Endothelial cell (in vitro differentiated cells): ENCODE measurements around the gene CDK5RAP3. TPM values are rescaled to one million over a fixed set of nuclear protein-coding genes. Genes with fewer than 3 reads are reported as not detected.

Source experiments
- DNase-seq: peaks from one replicate; pipeline ENCODE4 v3.0.0; 2021; ENCODE audit warnings: low spot score
- H3K27ac Mint-ChIP-seq: one replicate; pipeline ENCODE4 v1.8.0; 2021; ENCODE audit warnings: mixed read lengths, inconsistent platforms; ENCODE audit not compliant: unreplicated experiment
- H3K27me3 Mint-ChIP-seq: one replicate; pipeline ENCODE4 v1.8.0; 2021; ENCODE audit warnings: mild to moderate bottlenecking, moderate library complexity, mixed read lengths, inconsistent platforms; ENCODE audit not compliant: unreplicated experiment
- H3K36me3 Mint-ChIP-seq: one replicate; pipeline ENCODE4 v1.8.0; 2021; ENCODE audit warnings: mild to moderate bottlenecking, low read depth, mixed read lengths, inconsistent platforms; ENCODE audit not compliant: unreplicated experiment
- H3K4me1 Mint-ChIP-seq: one replicate; pipeline ENCODE4 v1.8.0; 2021; ENCODE audit warnings: mild to moderate bottlenecking, mixed read lengths, inconsistent platforms; ENCODE audit not compliant: unreplicated experiment
- H3K4me3 Mint-ChIP-seq: one replicate; pipeline ENCODE4 v1.8.0; 2021; ENCODE audit warnings: mild to moderate bottlenecking, mixed read lengths, inconsistent platforms; ENCODE audit not compliant: unreplicated experiment
- H3K9me3 Mint-ChIP-seq: one replicate; pipeline ENCODE4 v1.8.0; 2021; ENCODE audit warnings: mixed read lengths, inconsistent platforms; ENCODE audit not compliant: unreplicated experiment
- CTCF ChIP-seq: fragments of 200-600 bp; sonication (generic); IDR thresholded peaks from one replicate; pipeline ENCODE4 v1.5.0; 2021; ENCODE audit warnings: antibody characterized with exemption; ENCODE audit not compliant: unreplicated experiment
- long read RNA-seq: library from polyadenylated mRNA; unstranded; transcript quantifications from one replicate; pipeline ENCODE4 v2.0.0, GENCODE V29; 2020; ENCODE audit not compliant: unreplicated experiment
- total RNA-seq: library from RNA; stranded (reverse); fragmentation: NEBNext Ultra II Directional; extraction: Animal tissue kit (Norgen Biotek cat#: 25700); gene quantifications from one replicate; pipeline ENCODE4 v1.2.1, GENCODE V29; 2021; ENCODE audit not compliant: unreplicated experiment

Gene CDK5RAP3, protein sequence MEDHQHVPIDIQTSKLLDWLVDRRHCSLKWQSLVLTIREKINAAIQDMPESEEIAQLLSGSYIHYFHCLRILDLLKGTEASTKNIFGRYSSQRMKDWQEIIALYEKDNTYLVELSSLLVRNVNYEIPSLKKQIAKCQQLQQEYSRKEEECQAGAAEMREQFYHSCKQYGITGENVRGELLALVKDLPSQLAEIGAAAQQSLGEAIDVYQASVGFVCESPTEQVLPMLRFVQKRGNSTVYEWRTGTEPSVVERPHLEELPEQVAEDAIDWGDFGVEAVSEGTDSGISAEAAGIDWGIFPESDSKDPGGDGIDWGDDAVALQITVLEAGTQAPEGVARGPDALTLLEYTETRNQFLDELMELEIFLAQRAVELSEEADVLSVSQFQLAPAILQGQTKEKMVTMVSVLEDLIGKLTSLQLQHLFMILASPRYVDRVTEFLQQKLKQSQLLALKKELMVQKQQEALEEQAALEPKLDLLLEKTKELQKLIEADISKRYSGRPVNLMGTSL
- total RNA-seq, result 156 TPM
- long read RNA-seq, transcript CDK5RAP3-201 (14 exons, 1,866 nt), result major isoform, 38 of 53 reads
- long read RNA-seq, transcript CDK5RAP3-231 (12 exons, 2,759 nt), result minor isoform, 6 of 53 reads
- long read RNA-seq, partial matches to known transcripts, result 2 of 53 reads
- long read RNA-seq, other reads (novel, unspliced or antisense), result 6 of 53 reads

DNA sequence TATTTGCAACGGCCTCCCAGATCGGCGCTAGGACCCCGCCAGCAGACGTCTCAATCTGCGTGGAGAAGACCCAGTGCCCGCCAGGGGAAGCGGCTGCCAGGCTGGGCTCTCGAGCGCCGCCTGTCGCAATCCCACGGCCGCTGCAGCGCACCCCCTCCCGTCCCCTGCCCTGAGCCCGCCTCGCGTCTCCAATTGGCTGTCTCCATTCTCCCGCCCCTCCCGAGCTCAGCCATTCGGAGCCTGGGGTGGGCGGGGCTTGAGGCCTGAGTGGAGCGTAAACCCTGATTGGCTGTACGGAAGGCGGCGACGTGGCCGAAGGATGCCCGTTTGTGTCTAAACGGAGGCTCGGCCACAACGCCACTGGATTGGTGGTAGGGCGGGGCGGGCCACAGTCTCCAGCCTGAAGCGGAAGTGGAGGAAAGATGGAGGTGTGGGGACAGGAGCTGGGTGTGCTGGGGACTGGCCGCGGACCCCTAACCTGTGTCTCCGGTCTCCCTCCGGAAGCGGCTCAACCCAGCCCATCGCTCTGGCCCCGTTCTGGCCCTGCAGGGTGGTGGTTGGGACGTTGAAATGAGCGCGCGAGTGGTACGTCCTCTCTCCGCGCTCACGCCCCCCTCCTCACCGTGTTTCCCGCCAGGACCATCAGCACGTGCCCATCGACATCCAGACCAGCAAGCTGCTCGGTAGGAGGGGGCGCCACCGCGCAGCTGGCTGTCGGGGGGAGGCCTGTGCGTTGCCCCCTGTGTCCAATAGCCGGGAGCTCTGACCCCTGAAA lies at the start of gene CDK5RAP3:
TSS of gene CDK5RAP3 (plus strand) at position 389 of the 775 bp plus-strand sequence. CDS start at position 423, 34 bp downstream.
- Mint-ChIP-seq H3K9me3 (no peaks in the 10 kb centered on the region), H3K27me3 (peaks cover 19% of the 10 kb centered on the region), H3K4me3 (peak within 1 kb of the TSS; percentile 93), H3K36me3 (peaks cover 21% of the 10 kb centered on the region), H3K27ac (peak within 1 kb of the TSS; percentile 64), H3K4me1 (peaks cover 15% of the 10 kb centered on the region)
- TF ChIP-seq CTCF, result peak; percentile 83
- peak; percentile 100 for DNase-seq

DNA sequence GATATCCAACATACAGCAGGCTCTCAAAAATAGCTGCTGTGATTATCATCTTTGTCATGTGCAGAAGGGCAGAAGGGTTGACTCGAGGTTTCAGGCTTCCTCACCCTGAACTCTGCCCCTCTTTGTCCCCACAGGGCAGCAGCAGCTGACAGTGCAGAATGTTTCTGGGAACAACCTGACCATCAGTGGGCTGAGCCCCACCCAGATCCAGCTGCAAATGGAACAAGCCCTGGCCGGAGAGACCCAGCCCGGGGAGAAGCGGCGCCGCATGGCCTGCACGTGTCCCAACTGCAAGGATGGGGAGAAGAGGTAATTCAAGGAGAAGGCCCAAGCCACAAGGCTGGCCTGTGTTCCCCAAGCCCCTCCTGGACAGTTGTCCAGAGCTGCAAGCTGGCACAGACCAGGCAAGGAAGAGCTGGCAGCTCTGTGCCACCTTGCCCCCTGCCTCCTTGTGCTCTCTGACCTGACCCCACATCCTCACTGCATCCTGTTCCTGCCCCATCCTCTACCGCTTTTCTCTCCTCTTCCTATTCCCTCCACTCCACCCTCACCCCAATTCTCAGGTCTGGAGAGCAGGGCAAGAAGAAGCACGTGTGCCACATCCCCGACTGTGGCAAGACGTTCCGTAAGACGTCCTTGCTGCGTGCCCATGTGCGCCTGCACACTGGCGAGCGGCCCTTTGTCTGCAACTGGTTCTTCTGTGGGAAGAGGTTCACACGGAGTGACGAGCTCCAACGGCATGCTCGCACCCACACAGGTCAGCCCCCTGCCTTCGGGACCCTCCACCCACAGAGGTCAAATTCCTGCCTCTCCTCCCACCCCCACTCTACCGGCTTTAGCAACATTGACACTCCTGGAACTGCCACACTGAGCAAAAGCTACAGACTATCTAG lies 45.9 kb upstream of the CDK5RAP3 start:
- H3K4me3 Mint-ChIP-seq, result no peak overlapping the region
- peaks cover 3% of the 10 kb centered on the region for H3K4me1 Mint-ChIP-seq
- no peak for DNase-seq
- no peaks in the 10 kb centered on the region for H3K9me3 Mint-ChIP-seq
- no peak for TF ChIP-seq CTCF
- peaks cover 12% of the 10 kb centered on the region for H3K27me3 Mint-ChIP-seq
- H3K36me3 Mint-ChIP-seq, result peaks cover 33% of the 10 kb centered on the region
- no peak overlapping the region for H3K27ac Mint-ChIP-seq

DNA sequence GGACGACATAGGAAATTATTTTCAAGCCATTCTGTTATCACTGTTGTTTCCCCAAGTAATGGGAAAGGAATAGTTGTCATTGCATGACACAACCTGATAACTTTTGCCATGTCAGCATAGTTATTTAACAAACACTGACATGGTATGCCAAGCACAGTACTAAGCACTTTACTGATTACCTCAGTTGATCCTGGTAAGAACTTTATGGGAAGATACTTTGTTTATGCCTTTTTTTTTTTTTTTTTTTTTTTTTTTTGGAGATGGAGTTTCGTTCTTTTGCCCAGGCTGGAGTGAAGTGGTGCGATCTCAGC lies 45.3 kb upstream of the CDK5RAP3 start:
- DNase-seq, result no peak
- H3K4me3 Mint-ChIP-seq, result no peak overlapping the region
- no peak overlapping the region for H3K27ac Mint-ChIP-seq
- H3K9me3 Mint-ChIP-seq, result no peaks in the 10 kb centered on the region
- peaks cover 12% of the 10 kb centered on the region for H3K27me3 Mint-ChIP-seq
- peaks cover 3% of the 10 kb centered on the region for H3K4me1 Mint-ChIP-seq
- H3K36me3 Mint-ChIP-seq, result peaks cover 35% of the 10 kb centered on the region
- no peak for TF ChIP-seq CTCF

DNA sequence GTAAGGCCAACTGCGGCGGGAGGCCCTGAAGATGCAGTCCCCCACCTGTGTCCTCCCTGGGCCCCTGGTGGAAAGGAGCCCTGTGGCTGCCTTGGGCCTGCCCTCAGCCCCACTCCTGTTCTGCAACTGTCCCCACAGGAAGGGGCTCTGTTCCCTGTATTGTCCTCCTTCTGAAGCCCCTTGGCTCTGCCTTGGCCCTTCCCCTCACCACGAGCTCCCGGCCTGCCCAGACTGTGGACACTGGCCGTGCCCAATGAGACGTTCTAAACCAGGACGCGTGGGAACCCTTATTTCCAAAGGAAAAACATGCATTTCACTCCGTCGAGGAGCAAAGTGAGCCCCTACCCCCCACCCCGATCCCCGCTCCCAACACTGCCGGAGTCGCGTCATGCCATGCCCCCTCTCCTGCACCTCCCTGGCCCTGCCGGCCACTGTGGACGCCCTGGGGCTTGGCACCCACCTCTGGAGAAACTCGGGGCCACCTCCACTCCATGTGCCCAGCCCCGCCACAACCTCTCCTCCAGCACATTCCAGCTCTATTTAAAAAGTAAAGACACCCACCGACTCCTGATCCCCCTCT lies 43.0 kb upstream of the CDK5RAP3 start:
- DNase-seq, result no peak
- Mint-ChIP-seq H3K36me3 (peaks cover 31% of the 10 kb centered on the region), H3K9me3 (no peaks in the 10 kb centered on the region), H3K27ac (no peak overlapping the region), H3K4me3 (no peak overlapping the region), H3K27me3 (peaks cover 7% of the 10 kb centered on the region), H3K4me1 (peaks cover 3% of the 10 kb centered on the region)
- no peak for TF ChIP-seq CTCF
